Calu3 (cell line): ENCODE data around the gene RNF169. TPM values are rescaled to one million over a fixed set of nuclear protein-coding genes. Genes with fewer than 3 reads are reported as not detected.
"Not testable (repeated sequence)": the region's sequence is repeated elsewhere in the genome, so short reads cannot be mapped to it uniquely, and the experiment has no call there.

ENCODE experiments used
- BruUV-seq: library from RNA; stranded (reverse); fragments of 400-500 nt; replicated peaks from 2 replicates; lab custom pipeline; 2021; lab: Mats Ljungman, UMichigan
- CTCF ChIA-PET: fragments of 300-600 bp; sonication (Branson Sonifier 250); formaldehyde crosslinking; loops from one replicate; lab custom pipeline; 2022; ENCODE audit warnings: antibody characterized with exemption; lab: Charles Lee
- DNase-seq: peaks from one replicate; pipeline ENCODE4 v3.0.0; 2022
- H3K27ac Mint-ChIP-seq: one replicate; pipeline ENCODE4 v1.8.0; 2022; ENCODE audit warnings: mixed read lengths; ENCODE audit not compliant: unreplicated experiment
- H3K27me3 Mint-ChIP-seq: one replicate; pipeline ENCODE4 v1.8.0; 2022; ENCODE audit warnings: mixed read lengths; ENCODE audit not compliant: unreplicated experiment
- H3K36me3 Mint-ChIP-seq: one replicate; pipeline ENCODE4 v1.8.0; 2022; ENCODE audit warnings: mild to moderate bottlenecking, moderate library complexity, mixed read lengths; ENCODE audit not compliant: insufficient read depth, unreplicated experiment
- H3K4me1 Mint-ChIP-seq: one replicate; pipeline ENCODE4 v1.8.0; 2022; ENCODE audit warnings: mild to moderate bottlenecking, low read depth, mixed read lengths; ENCODE audit not compliant: unreplicated experiment
- H3K4me3 Mint-ChIP-seq: one replicate; pipeline ENCODE4 v1.8.0; 2022; ENCODE audit warnings: mild to moderate bottlenecking, low read depth, moderate library complexity, mixed read lengths; ENCODE audit not compliant: unreplicated experiment
- H3K9me3 Mint-ChIP-seq: one replicate; pipeline ENCODE4 v1.8.0; 2022; ENCODE audit warnings: low read depth, mixed read lengths; ENCODE audit not compliant: unreplicated experiment
- CTCF ChIP-seq: fragments of 200-600 bp; IDR thresholded peaks from one replicate; pipeline ENCODE4 v1.8.0; 2022; ENCODE audit warnings: antibody characterized with exemption; ENCODE audit not compliant: unreplicated experiment
- intact Hi-C: fragments of 100-400 bp; cut with micrococcal nuclease; formaldehyde crosslinking; loops from one replicate; pipeline ENCODE4 v1.10.0; 2022; ENCODE audit not compliant: unreplicated experiment
- total RNA-seq: library from RNA; stranded (reverse); gene quantifications from 2 replicates; pipeline ENCODE4 v1.2.3, GENCODE V29; 2022

The RNF169 gene
- total RNA-seq, 1 experiment from 2014 or later = 22.5 TPM

- Mint-ChIP-seq H3K4me1 (peaks cover 14% of the 10 kb centered on the region), H3K27me3 (no peaks in the 10 kb centered on the region), H3K36me3 (peaks cover 28% of the 10 kb centered on the region), H3K27ac (no peak overlapping the region), H3K4me3 (no peak overlapping the region), H3K9me3 (peaks cover 13% of the 10 kb centered on the region)
- intact Hi-C loops = no loop called here
- DNase-seq = no peak
- CTCF ChIA-PET = interaction anchor here (0.7 kb wide), 1 partner anchor 9 kb away, joined by 3 read pairs; no protein-coding TSS in a partner anchor
- no TSS peak for BruUV-seq
- TF ChIP-seq CTCF = no peak
Observed at GRCh38 chr11:74824285-74824982, 75.8 kb downstream of the RNF169 start.

- BruUV-seq, CTCF ChIA-PET, DNase-seq, H3K27ac Mint-ChIP-seq, H3K27me3 Mint-ChIP-seq, H3K4me3 Mint-ChIP-seq, H3K4me1 Mint-ChIP-seq, intact Hi-C loops: not testable (repeated sequence)
- Mint-ChIP-seq H3K36me3 (peaks cover 28% of the 10 kb centered on the region), H3K9me3 (peaks cover 13% of the 10 kb centered on the region)
Observed at GRCh38 chr11:74825596-74825995, 76.9 kb downstream of the RNF169 start.

- intact Hi-C loops = no loop called here
- peaks cover 13% of the 10 kb centered on the region for H3K9me3 Mint-ChIP-seq
- H3K4me3 Mint-ChIP-seq = no peak overlapping the region
- H3K27ac Mint-ChIP-seq = no peak overlapping the region
- no peak for DNase-seq
- CTCF ChIA-PET = no interaction called here
- peaks cover 28% of the 10 kb centered on the region for H3K36me3 Mint-ChIP-seq
- TF ChIP-seq CTCF = no peak
- no peaks in the 10 kb centered on the region for H3K4me1 Mint-ChIP-seq
- BruUV-seq = no TSS peak
- no peaks in the 10 kb centered on the region for H3K27me3 Mint-ChIP-seq
Observed at GRCh38 chr11:74826901-74827300, 78.3 kb downstream of the RNF169 start.

GRCh38 chr11:74837191-74837590 lies 88.5 kb downstream of the RNF169 start:
- Mint-ChIP-seq H3K4me1 (no peaks in the 10 kb centered on the region), H3K27ac (no peak overlapping the region), H3K27me3 (no peaks in the 10 kb centered on the region), H3K36me3 (peaks cover 22% of the 10 kb centered on the region), H3K4me3 (no peak overlapping the region), H3K9me3 (no peaks in the 10 kb centered on the region)
- no TSS peak for BruUV-seq
- no peak for DNase-seq
- TF ChIP-seq CTCF = no peak
- CTCF ChIA-PET = no interaction called here
- intact Hi-C loops = no loop called here

GRCh38 chr11:74838188-74838587 lies 89.5 kb downstream of the RNF169 start:
- intact Hi-C loops = no loop called here
- H3K36me3 Mint-ChIP-seq = peaks cover 22% of the 10 kb centered on the region
- no peaks in the 10 kb centered on the region for H3K27me3 Mint-ChIP-seq
- CTCF ChIA-PET = no interaction called here
- no peak overlapping the region for H3K4me3 Mint-ChIP-seq
- TF ChIP-seq CTCF = no peak
- no peaks in the 10 kb centered on the region for H3K4me1 Mint-ChIP-seq
- DNase-seq = no peak
- BruUV-seq = no TSS peak
- H3K27ac Mint-ChIP-seq = no peak overlapping the region
- no peaks in the 10 kb centered on the region for H3K9me3 Mint-ChIP-seq
